A375 (cell line): Measurements from ENCODE around the gene CNNM4. TPM values are rescaled to one million over a fixed set of nuclear protein-coding genes. Genes with fewer than 3 reads are reported as not detected.

Experiments
- small RNA-seq: library from RNA; depleted of rRNA; stranded (forward); fragments of <200 nt; gene quantifications from one replicate; pipeline ENCODE3, GENCODE V24; 2014
- total RNA-seq: library from RNA; depleted of rRNA; stranded (reverse); fragments of >200 nt; shearing (Covaris generic); gene quantifications from 2 replicates; pipeline ENCODE4 v1.2.3, GENCODE V29; 2014; rRNA removed

Gene CNNM4
- total RNA-seq: 5.5 and 6.2 TPM in 2 replicates

GRCh38 chr2:96760036-96760985 lies at the start of gene CNNM4:
Gene CNNM4, plus strand, starts transcription at chr2:96760902. Its CDS starts 98 bp downstream, at chr2:96761000.

GRCh38 chr2:96739633-96740428 lies 20.9 kb upstream of the CNNM4 start, which contains the start of gene LMAN2L:
Gene LMAN2L, minus strand, starts transcription at chr2:96740064. Its CDS starts 24 bp downstream, at chr2:96740040.

GRCh38 chr2:96816127-96816835 lies 55.6 kb downstream of the CNNM4 start, which contains the start of gene CNNM3:
Gene CNNM3, plus strand, starts transcription at chr2:96816268. Its CDS starts 10 bp downstream, at chr2:96816278.

GRCh38 chr2:96843538-96844268 lies 83.0 kb downstream of the CNNM4 start, which contains the start of gene ANKRD23:
Gene ANKRD23, minus strand, starts transcription at chr2:96844021. Its CDS starts 29 bp downstream, at chr2:96843992.

GRCh38 chr2:96857667-96858372 lies 97.1 kb downstream of the CNNM4 start, which contains the start of gene ANKRD39:
Gene ANKRD39, minus strand, starts transcription at chr2:96858016. Its CDS starts 29 bp downstream, at chr2:96857987.

Small RNA genes within 50 kb of the gene (small RNA-seq; reads per million reads assigned to genes)
- not detected for gene MIR3127

Other genes starting within 250 kb of the CNNM4 start
- gene ARID5A, start 224.2 kb upstream of the CNNM4 start, total RNA-seq: 5.3 and 8.4 TPM in 2 replicates
- 18.9 and 23.8 TPM in 2 replicates for gene KANSL3, start 122.6 kb upstream of the CNNM4 start, total RNA-seq
- not detected in 2 replicates for gene FER1L5, start 118.1 kb upstream of the CNNM4 start, total RNA-seq
- 5.9 and 10.6 TPM in 2 replicates for gene LMAN2L, start 20.8 kb upstream of the CNNM4 start, total RNA-seq
- 4.8 and 4.9 TPM in 2 replicates for gene CNNM3, start 55.4 kb downstream of the CNNM4 start, total RNA-seq
- gene ANKRD23, start 83.1 kb downstream of the CNNM4 start, total RNA-seq: 2.5 and 3.2 TPM in 2 replicates
- 8.9 and 11.6 TPM in 2 replicates for gene ANKRD39, start 97.1 kb downstream of the CNNM4 start, total RNA-seq
- gene SEMA4C, start 109.2 kb downstream of the CNNM4 start, total RNA-seq: 34.3 and 37.1 TPM in 2 replicates
- gene FAM178B, start 225.7 kb downstream of the CNNM4 start, total RNA-seq: 3.2 and 3.6 TPM in 2 replicates